BJ (cell line): Measurements from ENCODE around the gene COL23A1. TPM values are rescaled to one million over a fixed set of nuclear protein-coding genes. Genes with fewer than 3 reads are reported as not detected.

ENCODE experiments used
- CTCF ChIA-PET: fragments of 350-600 bp; formaldehyde crosslinking; extraction: SDS; loops from one replicate; lab custom pipeline; 2021; ENCODE audit warnings: antibody characterized with exemption, inconsistent platforms; lab: Yijun Ruan, JAX
- POLR2A ChIA-PET: fragments of 300-600 bp; sonication (Branson Sonifier 250); formaldehyde crosslinking; extraction: SDS; loops from one replicate; lab custom pipeline; 2021; ENCODE audit warnings: antibody characterized with exemption; lab: Charles Lee
- DNase-seq: peaks from one replicate; pipeline ENCODE4 v3.0.0-alpha.2; 2011; ENCODE audit warnings: low read depth
- H3K27me3 ChIP-seq: 2 replicates; pipeline ENCODE4 v1.6.0; 2011; ENCODE audit warnings: low read length; ENCODE audit not compliant: control insufficient read depth, insufficient read depth
- H3K36me3 ChIP-seq: 2 replicates; pipeline ENCODE4 v1.5.1; 2011; ENCODE audit warnings: low read length; ENCODE audit not compliant: control insufficient read depth, insufficient read depth
- H3K4me3 ChIP-seq: 2 replicates; pipeline ENCODE4 v1.5.1; 2011; ENCODE audit warnings: low read depth, mild to moderate bottlenecking, control low read depth, low read length
- CTCF ChIP-seq: IDR thresholded peaks from 2 replicates; pipeline ENCODE4 v1.5.1; 2011; ENCODE audit warnings: low read depth, mild to moderate bottlenecking, control low read depth, inconsistent platforms, low read length, moderate library complexity; ENCODE audit not compliant: insufficient read depth
- polyA plus RNA-seq: library from polyadenylated mRNA; depleted of rRNA; stranded (reverse); fragments of >200 nt; gene quantifications from 2 replicates; pipeline ENCODE4 v1.2.3, GENCODE V29; 2011

The COL23A1 gene
- polyA plus RNA-seq, 1 experiment: not detected

- CTCF ChIA-PET: no interaction called here
- H3K27me3 ChIP-seq: no peaks in the 10 kb centered on the region
- POLR2A ChIA-PET: no interaction called here
- H3K36me3 ChIP-seq: no peaks in the 10 kb centered on the region
- TF ChIP-seq CTCF: no peak
- H3K4me3 ChIP-seq: no peak overlapping the region
- DNase-seq: no peak
Measured at GRCh38 chr5:178419196-178419595, 171.0 kb downstream of the COL23A1 start.

GRCh38 chr5:178418471-178419010, 171.7 kb downstream of the COL23A1 start:
- DNase-seq: no peak
- no peak overlapping the region for H3K4me3 ChIP-seq
- no peak for TF ChIP-seq CTCF
- ChIA-PET POLR2A (no interaction called here), CTCF (no interaction called here)
- H3K36me3 ChIP-seq: no peaks in the 10 kb centered on the region
- no peaks in the 10 kb centered on the region for H3K27me3 ChIP-seq

GRCh38 chr5:178418031-178418430, 172.2 kb downstream of the COL23A1 start:
- Histone ChIP-seq H3K27me3 (no peaks in the 10 kb centered on the region), H3K4me3 (no peak overlapping the region), H3K36me3 (no peaks in the 10 kb centered on the region)
- ChIA-PET POLR2A (no interaction called here), CTCF (no interaction called here)
- TF ChIP-seq CTCF: no peak
- DNase-seq: no peak

- no peak for TF ChIP-seq CTCF
- CTCF ChIA-PET: no interaction called here
- H3K27me3 ChIP-seq: no peaks in the 10 kb centered on the region
- POLR2A ChIA-PET: no interaction called here
- DNase-seq: no peak
- no peaks in the 10 kb centered on the region for H3K36me3 ChIP-seq
- H3K4me3 ChIP-seq: no peak overlapping the region
Measured at GRCh38 chr5:178417391-178417811, 172.8 kb downstream of the COL23A1 start.

GRCh38 chr5:178416919-178417318, 173.3 kb downstream of the COL23A1 start:
- Histone ChIP-seq H3K27me3 (no peaks in the 10 kb centered on the region), H3K36me3 (no peaks in the 10 kb centered on the region), H3K4me3 (no peak overlapping the region)
- POLR2A ChIA-PET: no interaction called here
- TF ChIP-seq CTCF: no peak
- DNase-seq: peak; percentile 4
- CTCF ChIA-PET: no interaction called here
